NCI-H510A (cell line): Measurements from ENCODE around the gene IFNGR1.
"Not testable (repeated sequence)": the region's sequence is repeated elsewhere in the genome, so short reads cannot be mapped to it uniquely, and the experiment has no call there.

Experiments
- DNase-seq: peaks from one replicate; lab custom pipeline; 2025; lab: John Stamatoyannopoulos, UW

The IFNGR1 gene

GRCh38 chr6:137213813-137214212 lies 5.4 kb downstream of the IFNGR1 start:
- DNase-seq = no peak

GRCh38 chr6:137213331-137213740 lies 5.8 kb downstream of the IFNGR1 start:
- no peak for DNase-seq

GRCh38 chr6:137211910-137212309 lies 7.3 kb downstream of the IFNGR1 start:
- DNase-seq = no peak

GRCh38 chr6:137210903-137211302 lies 8.3 kb downstream of the IFNGR1 start:
- DNase-seq = no peak

- no peak for DNase-seq
These were observed 10.9 kb downstream of the IFNGR1 start for GRCh38 chr6:137208279-137208678.

- DNase-seq = not testable (repeated sequence)
These were observed 11.7 kb downstream of the IFNGR1 start for GRCh38 chr6:137207457-137207856.

- DNase-seq = no peak
These were observed 12.6 kb downstream of the IFNGR1 start for GRCh38 chr6:137206577-137206976.

- DNase-seq = no peak
These were observed 15.9 kb downstream of the IFNGR1 start for GRCh38 chr6:137203256-137203655.

GRCh38 chr6:137202078-137202477 lies 17.1 kb downstream of the IFNGR1 start:
- DNase-seq = no peak

- no peak for DNase-seq
These were observed 18.2 kb downstream of the IFNGR1 start for GRCh38 chr6:137201006-137201405.

- no peak for DNase-seq
These were observed 18.9 kb downstream of the IFNGR1 start for GRCh38 chr6:137200288-137200687.

- no peak for DNase-seq
These were observed 21.2 kb downstream of the IFNGR1 start for GRCh38 chr6:137197684-137198645.

GRCh38 chr6:137193256-137194070 lies 25.7 kb downstream of the IFNGR1 start:
- no peak for DNase-seq

GRCh38 chr6:137192821-137193220 lies 26.4 kb downstream of the IFNGR1 start:
- no peak for DNase-seq

GRCh38 chr6:137191670-137192069 lies 27.5 kb downstream of the IFNGR1 start:
- DNase-seq = no peak

GRCh38 chr6:137191236-137191635 lies 27.9 kb downstream of the IFNGR1 start:
- no peak for DNase-seq

- no peak for DNase-seq
These were observed 28.5 kb downstream of the IFNGR1 start for GRCh38 chr6:137190583-137191094.

- DNase-seq = no peak
These were observed 30.3 kb downstream of the IFNGR1 start for GRCh38 chr6:137188855-137189254.

GRCh38 chr6:137185290-137185689 lies 33.9 kb downstream of the IFNGR1 start:
- no peak for DNase-seq

GRCh38 chr6:137182654-137183073 lies 36.5 kb downstream of the IFNGR1 start:
- DNase-seq = no peak

GRCh38 chr6:137181891-137182653 lies 37.1 kb downstream of the IFNGR1 start:
- no peak for DNase-seq

GRCh38 chr6:137177611-137178010 lies 41.6 kb downstream of the IFNGR1 start:
- no peak for DNase-seq
